GM19043 (cell line): ENCODE measurements around the gene UBXN6.

Experiments used
- ATAC-seq: cut with Tn5 transposase; IDR thresholded peaks from one replicate; pipeline ENCODE4 v1.9.1; 2021; ENCODE audit warnings: low read depth; ENCODE audit not compliant: unreplicated experiment

The UBXN6 gene

GRCh38 chr19:4456843-4457653 lies 546 bp downstream of the UBXN6 start:
- ATAC-seq, result no peak

GRCh38 chr19:4456476-4456842 lies 1.1 kb downstream of the UBXN6 start:
- no peak for ATAC-seq

GRCh38 chr19:4455719-4456475 lies 1.7 kb downstream of the UBXN6 start:
- ATAC-seq, result no peak

- ATAC-seq, result no peak
Measured at GRCh38 chr19:4454747-4455718, 2.6 kb downstream of the UBXN6 start.

GRCh38 chr19:4453232-4454179 lies 4.1 kb downstream of the UBXN6 start:
- no peak for ATAC-seq

GRCh38 chr19:4452230-4452990 lies 5.2 kb downstream of the UBXN6 start:
- ATAC-seq, result no peak

- ATAC-seq, result no peak
Measured at GRCh38 chr19:4449639-4450028, 8.0 kb downstream of the UBXN6 start.

- ATAC-seq, result no peak
Measured at GRCh38 chr19:4449022-4449638, 8.5 kb downstream of the UBXN6 start.

- no peak for ATAC-seq
Measured at GRCh38 chr19:4448147-4448985, 9.2 kb downstream of the UBXN6 start.

- no peak for ATAC-seq
Measured at GRCh38 chr19:4447327-4448146, 10.1 kb downstream of the UBXN6 start.

- no peak for ATAC-seq
Measured at GRCh38 chr19:4446704-4447200, 10.8 kb downstream of the UBXN6 start.

- no peak for ATAC-seq
Measured at GRCh38 chr19:4445963-4446703, 11.5 kb downstream of the UBXN6 start.

- no peak for ATAC-seq
Measured at GRCh38 chr19:4444765-4445741, 12.5 kb downstream of the UBXN6 start.

GRCh38 chr19:4443966-4444764 lies 13.4 kb downstream of the UBXN6 start:
- ATAC-seq, result no peak
